ENCODE results near the gene PURA.
"Not testable (repeated sequence)": the region's sequence is repeated elsewhere in the genome, so short reads cannot be mapped to it uniquely, and the experiment has no call there.

PURA gene

GRCh38 chr5:140141241-140141640 is 27.3 kb downstream of the PURA start:
- no peak for DNase-seq

- DNase-seq, result no peak
These were observed 28.3 kb downstream of the PURA start for GRCh38 chr5:140142246-140142645.

- no peak for DNase-seq
These were observed 28.9 kb downstream of the PURA start for GRCh38 chr5:140142856-140143255.

GRCh38 chr5:140143521-140144258 is 29.8 kb downstream of the PURA start:
- DNase-seq, result no peak

GRCh38 chr5:140145256-140145655 is 31.3 kb downstream of the PURA start:
- no peak for DNase-seq

GRCh38 chr5:140145818-140146522 is 32.1 kb downstream of the PURA start:
- peak in 3 of 4 experiments; percentile 3 to 43 (median 6) for DNase-seq

- DNase-seq, result no peak
These were observed 32.6 kb downstream of the PURA start for GRCh38 chr5:140146523-140146842.

GRCh38 chr5:140147460-140147859 is 33.6 kb downstream of the PURA start:
- DNase-seq, result no peak

GRCh38 chr5:140148508-140148907 is 34.6 kb downstream of the PURA start:
- no peak for DNase-seq

- no peak for DNase-seq
These were observed 36.3 kb downstream of the PURA start for GRCh38 chr5:140150201-140150600.

GRCh38 chr5:140151144-140152021 is 37.5 kb downstream of the PURA start:
- no peak for DNase-seq

GRCh38 chr5:140152022-140152999 is 38.4 kb downstream of the PURA start:
- no peak for DNase-seq

- DNase-seq, result no peak
These were observed 39.3 kb downstream of the PURA start for GRCh38 chr5:140153255-140153654.

- DNase-seq, result no peak
These were observed 40.0 kb downstream of the PURA start for GRCh38 chr5:140153905-140154304.

GRCh38 chr5:140154710-140155381 is 40.9 kb downstream of the PURA start:
- DNase-seq, result not testable (repeated sequence)

- peak; percentile 73 to 78 (median 76) for DNase-seq
These were observed 43.3 kb downstream of the PURA start for GRCh38 chr5:140157032-140157781.

- DNase-seq, result no peak
These were observed 45.4 kb downstream of the PURA start for GRCh38 chr5:140159014-140159927.

- DNase-seq, result no peak
These were observed 48.4 kb downstream of the PURA start for GRCh38 chr5:140162275-140162674.

- DNase-seq, result no peak
These were observed 48.9 kb downstream of the PURA start for GRCh38 chr5:140162781-140163180.
